Cerebellar nuclear complex (tissue), 1 donor: ENCODE results near the gene CCNYL1.

Experiments used
- DNase-seq, 2 experiments: peaks; one replicate each; lab custom pipeline; 2025; lab: John Stamatoyannopoulos, UW

CCNYL1 gene

GRCh38 chr2:207791579-207792243, 80.3 kb downstream of the CCNYL1 start:
- no peak for DNase-seq

GRCh38 chr2:207792244-207792785, 80.9 kb downstream of the CCNYL1 start:
- no peak for DNase-seq

GRCh38 chr2:207796585-207797350, 85.3 kb downstream of the CCNYL1 start:
- no peak for DNase-seq

GRCh38 chr2:207801259-207801658, 89.8 kb downstream of the CCNYL1 start:
- DNase-seq = no peak

- no peak for DNase-seq
Observed at GRCh38 chr2:207802650-207803049, 91.2 kb downstream of the CCNYL1 start.
